ENCODE measurements around the gene UGT1A5.
"Not testable (repeated sequence)": the region's sequence is repeated elsewhere in the genome, so short reads cannot be mapped to it uniquely, and the experiment has no call there.

UGT1A5 gene

DNA sequence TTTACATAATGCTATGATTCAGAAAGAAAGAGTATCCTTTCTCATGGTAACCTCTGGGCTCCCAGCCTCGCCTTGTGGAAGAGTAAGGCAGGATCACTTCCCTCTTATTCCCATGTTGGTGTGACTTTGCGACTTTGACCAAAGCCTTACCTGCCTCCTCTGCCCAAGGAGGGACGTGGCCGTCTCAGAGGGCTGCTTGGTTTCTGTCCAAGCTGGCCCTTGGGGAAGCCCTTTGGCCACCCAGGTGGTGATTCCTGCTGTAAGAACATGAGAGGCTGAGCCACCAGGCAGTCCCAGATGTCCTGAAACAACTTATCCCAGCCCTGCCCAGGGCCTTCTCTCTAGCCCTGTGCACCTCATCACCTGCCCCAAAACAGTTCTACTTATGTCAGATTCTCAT is 14.0 kb upstream of the UGT1A5 start:
- no peak for DNase-seq

DNA sequence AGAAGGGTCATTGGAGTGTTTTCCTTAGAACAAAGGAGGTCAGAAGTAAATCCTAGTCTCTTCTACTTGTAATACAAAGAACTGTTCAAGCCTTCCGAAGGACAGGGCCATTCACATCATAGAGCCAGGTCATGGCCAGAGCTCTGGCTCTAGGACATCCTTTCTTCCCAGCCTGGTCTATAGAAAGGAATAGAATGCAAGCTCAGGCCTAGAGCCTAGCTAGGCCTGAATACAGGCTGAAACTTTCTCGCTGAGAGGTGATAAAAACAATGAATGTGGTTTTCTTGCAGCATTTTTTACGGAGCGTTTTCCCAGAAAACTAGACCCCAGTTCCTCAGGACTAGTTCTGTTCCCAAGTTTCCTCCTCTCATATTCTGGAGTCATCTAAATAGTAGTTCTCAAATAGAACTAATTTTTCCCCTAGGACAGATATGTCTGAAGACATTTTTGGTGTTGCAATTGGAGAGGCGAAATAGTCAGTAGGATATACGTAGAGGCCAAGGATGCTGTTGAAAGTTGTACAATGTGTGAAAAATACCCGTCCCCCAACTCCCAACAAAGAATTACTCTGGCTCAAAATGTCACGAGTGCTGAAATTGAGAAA is 13.2 kb upstream of the UGT1A5 start:
- DNase-seq = no peak

DNA sequence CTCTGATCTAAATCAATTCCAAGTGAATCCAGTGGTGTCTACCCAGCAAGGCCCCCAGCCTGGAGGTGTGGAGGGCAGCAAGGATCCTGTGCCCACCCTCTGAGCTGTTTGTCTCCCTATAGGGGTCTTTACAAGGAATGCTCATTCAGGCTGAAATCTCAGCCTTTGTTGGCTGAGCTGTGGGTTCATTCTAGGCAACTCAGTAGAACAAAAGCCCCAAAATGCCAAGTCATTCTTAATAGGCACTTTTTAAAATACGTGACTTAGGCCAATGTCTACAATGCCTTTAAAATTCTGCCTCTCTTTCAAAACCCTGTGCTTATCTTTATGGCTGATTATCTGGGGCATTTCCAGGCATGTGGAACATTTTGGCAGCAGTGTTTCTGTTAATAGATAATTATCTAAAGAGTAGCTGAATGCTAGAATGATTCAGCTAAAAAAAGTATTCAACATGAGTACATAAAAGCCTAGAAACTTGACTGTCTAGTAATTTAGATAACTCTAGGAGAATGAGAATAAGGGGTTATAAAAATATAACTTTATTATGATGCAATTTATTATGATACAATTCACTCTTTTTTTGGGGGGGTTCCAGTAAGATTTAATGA is 12.6 kb upstream of the UGT1A5 start:
- DNase-seq = no peak

DNA sequence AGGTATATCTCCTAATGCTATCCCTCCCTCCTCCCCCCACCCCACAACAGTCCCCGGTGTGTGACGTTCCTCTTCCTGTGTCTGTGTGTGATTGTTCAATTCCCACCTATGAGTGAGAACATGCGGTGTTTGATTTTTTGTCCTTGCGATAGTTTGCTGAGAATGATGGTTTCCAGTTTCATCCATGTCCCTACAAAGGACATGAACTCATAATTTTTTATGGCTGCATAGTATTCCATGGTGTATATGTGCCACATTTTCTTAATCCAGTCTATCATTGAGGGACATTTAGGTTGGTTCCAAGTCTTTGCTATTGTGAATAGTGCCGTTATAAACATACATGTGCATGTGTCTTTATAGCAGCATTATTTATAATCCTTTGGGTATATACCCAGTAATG is 11.9 kb upstream of the UGT1A5 start:
- DNase-seq = not testable (repeated sequence)

DNA sequence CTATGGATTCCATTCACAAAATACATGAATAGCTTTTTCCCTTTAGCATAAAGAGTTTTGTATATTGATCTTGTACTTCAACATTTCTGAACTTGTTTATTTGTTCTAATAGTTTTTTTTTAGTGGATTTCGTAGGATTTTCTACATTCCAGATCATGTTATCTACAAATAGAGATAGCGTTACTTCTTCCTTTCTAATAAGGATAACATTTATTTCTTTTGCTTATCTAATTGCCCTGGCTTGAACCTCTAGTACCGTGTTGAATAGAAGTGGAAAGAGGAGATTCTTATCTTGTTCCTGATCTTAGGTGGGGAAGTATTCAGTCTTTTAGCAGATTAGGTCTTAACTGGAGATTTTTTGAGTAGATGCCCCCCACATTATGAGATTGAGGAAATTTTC is 10.5 kb upstream of the UGT1A5 start:
- no peak for DNase-seq

DNA sequence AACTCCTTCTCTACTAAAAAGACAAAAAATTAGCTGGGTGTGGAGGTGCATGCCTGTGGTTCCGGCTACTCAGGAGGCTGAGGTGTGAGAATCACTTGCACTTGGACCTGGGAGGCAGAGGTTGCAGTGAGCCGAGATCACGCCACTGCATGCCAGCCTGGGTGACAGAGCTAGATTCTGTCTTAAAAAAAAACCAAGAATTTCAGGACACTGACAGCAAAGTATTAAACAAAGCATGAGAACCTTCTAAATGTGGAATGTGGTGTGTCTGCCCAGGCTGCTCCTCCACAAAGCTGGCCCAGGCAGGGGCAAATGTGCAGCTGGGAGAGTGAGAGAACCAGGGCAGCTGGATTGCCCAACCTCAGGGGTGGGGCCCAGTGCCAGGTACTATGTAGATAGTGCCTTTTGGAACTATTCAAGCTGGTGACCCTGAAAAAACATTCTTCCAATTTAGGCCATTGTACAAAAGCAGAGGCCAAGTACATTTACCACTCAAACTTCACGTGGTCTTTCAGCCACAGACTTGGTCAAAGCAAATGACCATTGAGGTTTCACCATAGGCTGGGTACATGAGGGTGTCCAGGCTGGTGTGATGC is 6.7 kb upstream of the UGT1A5 start:
- no peak for DNase-seq

DNA sequence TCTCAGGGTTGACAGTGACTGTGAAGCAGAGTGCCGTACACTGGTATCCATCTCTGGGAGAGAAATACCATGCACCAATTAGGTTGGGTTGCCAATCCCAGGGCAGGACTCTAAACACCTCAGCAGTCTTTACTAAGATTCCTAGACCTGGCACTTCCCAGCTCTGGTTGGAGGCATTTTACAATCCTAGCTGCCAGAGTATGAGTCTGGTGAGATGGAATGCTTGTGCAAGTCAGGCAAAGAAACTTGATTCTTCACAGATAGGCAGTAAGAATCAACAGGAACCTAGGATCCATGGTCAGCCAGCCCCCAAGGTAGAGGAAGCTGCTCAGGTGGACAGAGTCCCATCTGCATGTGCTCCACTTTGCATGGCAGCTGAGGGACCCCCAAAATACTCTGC is 6.0 kb upstream of the UGT1A5 start:
- DNase-seq = no peak

DNA sequence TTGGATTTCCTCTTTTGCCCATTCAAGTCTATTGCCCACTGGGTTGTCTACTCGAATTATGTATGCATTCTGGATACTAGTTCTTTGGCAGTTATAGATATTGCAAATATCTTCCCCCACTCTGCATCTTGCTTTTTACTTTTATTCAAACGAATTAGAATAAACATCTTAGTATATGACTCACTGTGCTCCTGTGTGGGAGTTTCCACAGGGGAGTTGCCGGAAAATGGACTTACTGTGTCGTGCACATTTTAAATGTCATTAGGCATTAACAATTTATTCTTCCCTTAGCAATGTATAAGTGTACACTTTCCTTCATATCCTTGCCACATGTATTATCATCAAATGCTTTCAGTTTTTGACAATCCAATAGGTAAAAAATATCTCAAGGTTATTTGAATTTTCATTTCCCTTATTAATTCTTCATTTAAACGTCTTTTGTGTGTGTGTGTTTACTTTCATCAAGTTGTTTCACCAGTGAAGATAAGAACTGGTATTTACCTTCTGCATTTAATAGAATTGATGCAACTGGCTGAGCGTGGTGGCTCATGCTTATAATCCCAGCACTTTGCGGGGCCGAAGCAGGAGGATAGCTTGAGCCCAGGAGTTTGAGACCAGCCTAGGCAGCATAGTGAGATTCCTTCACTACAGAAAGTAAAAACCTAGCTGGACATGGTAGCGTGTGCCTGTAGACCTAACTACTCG is 4.6 kb upstream of the UGT1A5 start:
- no peak for DNase-seq

DNA sequence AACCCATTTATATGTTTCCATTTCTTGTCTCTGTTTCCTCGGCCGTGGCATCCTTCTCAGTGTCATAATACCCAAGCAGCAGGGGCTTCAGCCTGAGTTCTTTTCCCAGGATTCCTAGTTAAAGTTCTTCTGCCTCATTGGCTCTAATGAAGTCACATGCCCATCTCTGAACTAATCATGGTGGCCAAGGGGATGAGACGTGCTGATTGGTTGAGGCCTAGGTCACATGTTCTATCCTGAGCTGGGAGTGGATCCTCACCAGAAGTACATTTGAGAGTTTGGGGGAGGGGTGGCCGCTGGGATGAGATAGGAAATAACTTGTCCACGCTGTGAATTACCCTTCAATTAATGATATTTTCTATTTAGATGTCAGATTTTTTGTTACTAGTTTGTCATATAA is 3.8 kb upstream of the UGT1A5 start:
- DNase-seq = no peak

- peak; percentile 52 for DNase-seq
These were observed 1.2 kb upstream of the UGT1A5 start for GRCh38 chr2:233711312-233712008.

GRCh38 chr2:233713262-233713615 is 532 bp downstream of the UGT1A5 start:
- DNase-seq = no peak

- DNase-seq = no peak
These were observed 1.4 kb downstream of the UGT1A5 start for GRCh38 chr2:233714121-233714520.

DNA sequence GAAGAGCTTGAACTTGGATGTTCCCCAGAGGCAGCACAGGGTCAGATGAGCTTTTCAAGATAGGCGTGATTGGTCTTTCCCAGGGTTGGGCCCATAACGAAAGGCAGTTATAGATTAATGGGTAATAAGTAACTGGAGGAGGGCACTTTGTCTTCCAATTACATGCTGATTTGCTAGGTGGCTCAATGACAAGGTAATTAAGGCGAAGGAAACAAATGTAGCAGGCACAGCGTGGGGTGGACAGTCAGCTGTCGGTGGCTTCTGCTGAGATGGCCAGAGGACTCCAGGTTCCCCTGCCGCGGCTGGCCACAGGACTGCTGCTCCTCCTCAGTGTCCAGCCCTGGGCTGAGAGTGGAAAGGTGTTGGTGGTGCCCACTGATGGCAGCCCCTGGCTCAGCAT is 5.8 kb downstream of the UGT1A5 start, which contains the start of gene UGT1A4:
UGT1A4 (plus strand) TSS at position 185 of the 400 bp plus-strand sequence; CDS start at position 270, 85 bp downstream.
- DNase-seq = no peak

DNA sequence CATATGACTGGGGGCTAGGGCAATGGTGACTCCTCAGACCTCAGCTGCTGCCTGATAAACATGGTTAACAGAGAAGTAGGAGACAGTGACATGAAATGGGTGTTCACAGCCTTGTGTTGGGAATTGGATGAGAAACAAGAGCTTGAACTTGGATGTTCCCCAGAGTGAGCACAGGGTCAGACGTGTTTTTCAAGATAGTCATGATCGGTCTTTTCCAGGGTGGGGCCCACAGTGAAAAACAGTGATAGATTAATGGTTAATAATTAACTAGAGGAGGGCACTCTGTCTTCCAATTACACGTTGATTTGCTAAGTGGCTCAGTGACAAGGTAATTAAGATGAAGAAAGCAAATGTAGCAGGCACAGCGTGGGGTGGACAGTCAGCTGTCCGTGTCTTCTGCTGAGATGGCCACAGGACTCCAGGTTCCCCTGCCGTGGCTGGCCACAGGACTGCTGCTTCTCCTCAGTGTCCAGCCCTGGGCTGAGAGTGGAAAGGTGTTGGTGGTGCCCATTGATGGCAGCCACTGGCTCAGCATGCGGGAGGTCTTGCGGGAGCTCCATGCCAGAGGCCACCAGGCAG is 16.1 kb downstream of the UGT1A5 start, which contains the start of gene UGT1A3:
UGT1A3 (plus strand) TSS at position 320 of the 579 bp plus-strand sequence; CDS start at position 405, 85 bp downstream.
- DNase-seq = no peak

- not testable (repeated sequence) for DNase-seq
These were observed 24.4 kb downstream of the UGT1A5 start for GRCh38 chr2:233736868-233737653.

DNA sequence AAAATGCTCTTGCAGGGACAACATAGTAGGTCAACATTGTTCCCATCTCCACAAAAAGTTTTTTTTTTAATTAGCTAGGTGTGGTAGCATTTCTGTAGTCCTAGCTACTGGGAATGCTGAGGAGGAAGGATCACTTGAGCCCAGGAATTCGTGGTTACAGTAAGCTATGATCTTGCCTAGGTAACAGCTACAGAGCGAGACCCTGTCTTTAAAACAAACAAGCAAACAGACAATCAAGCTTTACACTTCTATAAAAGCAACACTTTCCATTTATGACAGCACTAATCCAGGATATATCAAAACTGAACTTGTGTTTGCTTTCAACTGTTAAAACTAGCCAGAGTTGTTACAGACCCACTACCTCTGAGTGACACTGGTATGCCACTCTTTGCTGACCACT is 28.2 kb downstream of the UGT1A5 start:
- no peak for DNase-seq

DNA sequence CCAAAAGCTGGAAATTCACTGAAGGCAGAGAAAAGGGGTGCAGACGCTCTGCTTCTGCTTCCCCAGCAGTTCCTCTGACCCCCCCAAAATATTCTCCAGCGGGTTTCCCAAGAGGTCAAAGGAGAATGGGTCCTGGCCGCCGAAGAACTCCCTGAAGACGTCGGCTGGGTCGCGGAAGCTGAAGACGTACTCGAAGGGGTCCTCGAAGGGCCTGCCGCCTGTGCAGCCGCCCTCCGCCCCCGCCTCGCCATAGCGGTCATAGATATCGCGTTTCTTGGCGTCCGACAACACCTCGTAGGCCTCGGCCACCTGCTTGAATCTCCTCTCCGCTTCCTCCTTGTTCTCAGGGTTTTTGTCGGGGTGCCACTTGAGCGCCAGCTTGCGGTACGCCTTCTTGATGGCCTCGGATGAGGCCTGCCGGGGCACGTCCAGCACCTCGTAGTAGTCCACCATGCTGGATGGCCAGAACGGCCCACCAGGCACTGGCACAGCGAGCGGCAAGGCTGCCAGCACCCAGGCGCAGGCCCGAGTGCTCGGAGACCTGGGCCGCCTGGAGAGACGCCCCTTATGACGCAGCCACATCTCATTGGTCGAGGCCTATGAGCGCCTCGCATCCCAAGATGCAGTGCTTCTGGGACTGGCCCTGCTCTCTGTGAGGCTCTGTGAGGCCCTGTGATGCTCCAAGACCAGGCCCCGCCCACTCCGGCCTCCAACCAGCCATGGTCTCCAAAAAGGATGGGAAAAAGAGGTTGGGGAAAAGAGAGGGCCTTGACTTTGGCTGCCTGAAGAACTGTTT is 31.0 kb downstream of the UGT1A5 start:
- no peak for DNase-seq

DNA sequence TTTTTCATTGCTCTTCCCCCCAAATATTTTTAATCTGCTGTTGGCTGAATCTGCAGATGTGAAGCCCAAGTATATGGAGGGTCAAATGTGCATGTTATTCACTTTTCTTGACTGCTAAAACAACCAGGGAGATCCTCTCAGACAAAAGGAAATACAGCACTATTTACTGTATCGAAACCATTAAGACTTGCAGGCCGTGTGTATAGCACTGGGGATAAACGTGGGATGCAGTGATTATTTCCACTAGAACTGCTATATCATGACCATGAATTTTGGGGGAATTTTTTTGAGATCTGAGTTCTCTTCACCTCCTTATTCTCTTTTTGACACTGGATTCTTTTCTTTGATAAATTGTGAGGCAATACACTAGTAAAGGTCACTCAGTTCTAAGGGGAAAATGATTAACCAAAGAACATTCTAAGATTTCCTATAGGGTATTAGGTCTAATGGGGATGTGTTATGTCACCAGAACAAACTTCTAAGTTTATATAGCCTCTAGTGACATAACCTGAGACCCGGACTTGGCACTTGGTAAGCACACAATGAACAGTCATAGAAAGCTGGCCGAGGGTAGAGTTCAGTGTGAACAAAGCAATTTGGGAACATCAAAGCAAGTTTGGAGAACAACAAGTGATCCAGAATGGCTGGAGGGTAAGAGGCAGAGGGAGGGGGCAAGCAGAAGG is 32.5 kb downstream of the UGT1A5 start:
- no peak for DNase-seq

- DNase-seq = not testable (repeated sequence)
These were observed 33.1 kb downstream of the UGT1A5 start for GRCh38 chr2:233745838-233746237.

DNA sequence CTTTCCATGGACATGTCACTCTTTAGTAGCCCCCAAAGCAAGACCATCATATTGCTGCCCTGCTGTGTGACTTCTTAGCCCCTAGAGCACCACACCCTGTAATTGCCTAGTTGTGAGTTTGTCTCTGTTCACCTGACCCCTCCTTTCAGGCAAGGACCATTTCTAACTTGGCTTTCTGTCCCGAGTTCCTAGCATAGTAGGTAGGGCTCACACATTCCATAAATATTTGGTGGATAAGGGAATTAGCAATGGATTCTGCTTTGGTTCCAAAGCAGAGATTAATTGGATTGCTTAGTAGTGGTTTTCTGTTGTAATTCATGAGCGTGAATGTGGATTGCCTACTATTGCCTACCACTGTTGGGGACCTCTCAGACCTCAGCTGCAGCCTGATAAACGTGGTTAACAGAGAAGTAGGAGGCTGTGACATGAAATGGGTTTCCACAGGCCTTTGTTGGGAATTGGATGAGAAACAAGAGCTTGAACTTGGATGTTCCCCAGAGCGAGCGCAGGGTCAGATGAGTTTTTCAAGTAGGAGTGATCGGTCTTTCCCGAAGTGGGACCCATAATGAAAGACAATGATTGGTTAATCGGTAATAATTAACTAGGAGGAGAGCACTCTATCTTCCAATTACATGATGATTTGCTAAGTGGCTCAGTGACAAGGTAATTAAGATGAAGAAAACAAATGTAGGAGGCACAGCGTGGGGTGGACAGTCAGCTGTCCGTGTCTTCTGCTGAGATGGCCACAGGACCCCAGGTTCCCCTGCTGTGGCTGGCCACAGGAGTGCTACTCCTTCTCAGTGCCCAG is 34.0 kb downstream of the UGT1A5 start:
- no peak for DNase-seq

Data from T1000 (cell line).